Measurements from ENCODE around the gene NUP188.
"Not testable (repeated sequence)": the region's sequence is repeated elsewhere in the genome, so short reads cannot be mapped to it uniquely, and the experiment has no call there.

NUP188 gene

GRCh38 chr9:129032541-129033159 lies 85.2 kb downstream of the NUP188 start:
- no peak for DNase-seq

- no peak for DNase-seq
Observed at GRCh38 chr9:129033216-129033615, 85.7 kb downstream of the NUP188 start.

GRCh38 chr9:129035838-129036237 lies 88.3 kb downstream of the NUP188 start:
- DNase-seq = not testable (repeated sequence)

GRCh38 chr9:129036241-129036922 lies 88.9 kb downstream of the NUP188 start, which contains the start of gene MIGA2:
MIGA2 (plus strand) TSS chr9:129036626; CDS start chr9:129040595, 3,969 bp downstream.
- DNase-seq = peak; percentile 94

- no peak for DNase-seq
Observed at GRCh38 chr9:129036923-129037766, 89.6 kb downstream of the NUP188 start.

GRCh38 chr9:129037767-129038098 lies 90.2 kb downstream of the NUP188 start:
- no peak for DNase-seq

- no peak for DNase-seq
Observed at GRCh38 chr9:129038109-129038852, 90.8 kb downstream of the NUP188 start.

GRCh38 chr9:129040113-129040643 lies 92.7 kb downstream of the NUP188 start:
- no peak for DNase-seq

GRCh38 chr9:129042016-129042415 lies 94.5 kb downstream of the NUP188 start:
- DNase-seq = no peak

- no peak for DNase-seq
Observed at GRCh38 chr9:129052592-129052991, 105.1 kb downstream of the NUP188 start.

GRCh38 chr9:129053020-129053419 lies 105.5 kb downstream of the NUP188 start:
- DNase-seq = no peak

- DNase-seq = no peak
Observed at GRCh38 chr9:129054163-129054851, 106.8 kb downstream of the NUP188 start.
